H9 (cell line): ENCODE measurements around the gene C16orf74. TPM values are rescaled to one million over a fixed set of nuclear protein-coding genes. Genes with fewer than 3 reads are reported as not detected.

Source experiments
- DNase-seq: peaks from one replicate; pipeline ENCODE4 v3.0.0-alpha.2; 2017
- H2AFZ ChIP-seq: one replicate; pipeline ENCODE4 v1.6.1; 2013; ENCODE audit warnings: mild to moderate bottlenecking, low read length, control low read depth, moderate library complexity
- H2AK5ac ChIP-seq: 2 replicates; pipeline ENCODE4 v1.6.1; 2013; ENCODE audit warnings: low read length, control low read depth, mixed read lengths; ENCODE audit not compliant: insufficient read length
- H2BK120ac ChIP-seq: one replicate; pipeline ENCODE4 v1.6.1; 2013; ENCODE audit warnings: low read depth, mild to moderate bottlenecking, low read length, control low read depth, inconsistent platforms; ENCODE audit not compliant: poor library complexity, severe bottlenecking
- H2BK12ac ChIP-seq: 2 replicates; pipeline ENCODE4 v1.6.1; 2013; ENCODE audit warnings: low read length, control low read depth, mixed read lengths, low read depth; ENCODE audit not compliant: insufficient read length
- H2BK15ac ChIP-seq: 2 replicates; pipeline ENCODE4 v1.6.1; 2013; ENCODE audit warnings: low read depth, low read length, control low read depth
- H2BK20ac ChIP-seq: one replicate; pipeline ENCODE4 v1.6.1; 2013; ENCODE audit warnings: low read depth, mild to moderate bottlenecking, low read length, control low read depth, inconsistent platforms; ENCODE audit not compliant: poor library complexity, severe bottlenecking
- H2BK5ac ChIP-seq: 2 replicates; pipeline ENCODE4 v1.6.1; 2013; ENCODE audit warnings: low read length, control low read depth, mixed read lengths; ENCODE audit not compliant: insufficient read length
- H3K14ac ChIP-seq: 2 replicates; pipeline ENCODE4 v1.6.1; 2013; ENCODE audit warnings: low read length, control low read depth; ENCODE audit not compliant: insufficient read depth
- H3K18ac ChIP-seq: 2 replicates; pipeline ENCODE4 v1.6.1; 2013; ENCODE audit warnings: low read depth, mild to moderate bottlenecking, mixed read lengths, low read length, control low read depth; ENCODE audit not compliant: insufficient read length
- H3K23ac ChIP-seq: 2 replicates; pipeline ENCODE4 v1.6.1; 2013; ENCODE audit warnings: low read length, control low read depth, mixed read lengths, low read depth; ENCODE audit not compliant: insufficient read length
- H3K23me2 ChIP-seq: 2 replicates; pipeline ENCODE4 v1.6.1; 2013; ENCODE audit warnings: low read depth, mild to moderate bottlenecking, mixed read lengths, low read length, control low read depth; ENCODE audit not compliant: insufficient read length, poor library complexity, severe bottlenecking
- H3K27ac ChIP-seq: 2 replicates; pipeline ENCODE4 v1.5.1; 2013; ENCODE audit warnings: low read length, control low read depth, mixed read lengths, low read depth; ENCODE audit not compliant: insufficient read length
- H3K27me3 ChIP-seq: 2 replicates; pipeline ENCODE4 v1.6.1; 2013; ENCODE audit warnings: low read length, control low read depth, inconsistent platforms; ENCODE audit not compliant: insufficient read depth
- H3K4ac ChIP-seq: 2 replicates; pipeline ENCODE4 v1.6.1; 2013; ENCODE audit warnings: low read depth, mild to moderate bottlenecking, control low read depth, inconsistent platforms, low read length, moderate library complexity
- H3K4me1 ChIP-seq: 2 replicates; pipeline ENCODE4 v1.6.1; 2013; ENCODE audit warnings: low read length, control low read depth, inconsistent platforms; ENCODE audit not compliant: insufficient read depth
- H3K4me2 ChIP-seq: 2 replicates; pipeline ENCODE4 v1.6.1; 2013; ENCODE audit warnings: low read length, control low read depth, mixed read lengths; ENCODE audit not compliant: insufficient read length, insufficient read depth
- H3K56ac ChIP-seq: 2 replicates; pipeline ENCODE4 v1.6.1; 2013; ENCODE audit warnings: low read depth, mild to moderate bottlenecking, mixed read lengths, low read length, control low read depth; ENCODE audit not compliant: insufficient read length
- H3K79me1 ChIP-seq: 2 replicates; pipeline ENCODE4 v1.6.1; 2013; ENCODE audit warnings: low read depth, mild to moderate bottlenecking, moderate library complexity, low read length, control low read depth, inconsistent platforms; ENCODE audit not compliant: insufficient read depth, poor library complexity, severe bottlenecking
- H3K79me2 ChIP-seq: 2 replicates; pipeline ENCODE4 v1.6.1; 2013; ENCODE audit warnings: low read length, control low read depth, inconsistent platforms; ENCODE audit not compliant: insufficient read depth
- H3K9ac ChIP-seq: 2 replicates; pipeline ENCODE4 v1.6.1; 2013; ENCODE audit warnings: low read length, control low read depth, mixed read lengths; ENCODE audit not compliant: insufficient read length; ENCODE audit errors: extremely low read depth
- H3K9me3 ChIP-seq: one replicate; pipeline ENCODE4 v1.6.1; 2013; ENCODE audit warnings: low read depth, low read length, inconsistent platforms; ENCODE audit not compliant: control insufficient read depth
- H3T11ph ChIP-seq: one replicate; pipeline ENCODE4 v1.6.1; 2013; ENCODE audit warnings: mild to moderate bottlenecking, low read length, control low read depth, inconsistent platforms
- H4K20me1 ChIP-seq: one replicate; pipeline ENCODE4 v1.6.1; 2013; ENCODE audit not compliant: control insufficient read depth, insufficient read length, insufficient read depth
- H4K5ac ChIP-seq: 2 replicates; pipeline ENCODE4 v1.6.1; 2013; ENCODE audit warnings: low read depth, mild to moderate bottlenecking, mixed read lengths, low read length, control low read depth; ENCODE audit not compliant: insufficient read length
- H4K8ac ChIP-seq: replicated peaks from 2 replicates; pipeline ENCODE4 v1.6.1; 2013; ENCODE audit warnings: low read length, control low read depth, mixed read lengths, low read depth; ENCODE audit not compliant: insufficient read length
- H4K91ac ChIP-seq: 2 replicates; pipeline ENCODE4 v1.6.1; 2013; ENCODE audit warnings: low read depth, mild to moderate bottlenecking, moderate library complexity, mixed read lengths, low read length, control low read depth; ENCODE audit not compliant: insufficient read length
- H3K27ac Mint-ChIP-seq, 3 experiments: 2 replicates in 2 of 3; 3 replicates in 1 of 3; pipeline ENCODE4 v1.8.0; 2020 to 2021; ENCODE audit warnings: mixed read lengths in 3 of 3, mild to moderate bottlenecking in 1 of 3, moderate library complexity in 1 of 3
- H3K27me3 Mint-ChIP-seq: 2 replicates; pipeline ENCODE4 v1.8.0; 2021; ENCODE audit warnings: low read depth, mild to moderate bottlenecking, moderate library complexity, mixed read lengths
- H3K36me3 Mint-ChIP-seq, 3 experiments: 2 replicates in 2 of 3; 3 replicates in 1 of 3; pipeline ENCODE4 v1.8.0; 2020 to 2021; ENCODE audit warnings: low read depth in 3 of 3, mixed read lengths in 3 of 3; ENCODE audit not compliant: insufficient read depth in 1 of 3
- H3K4me1 Mint-ChIP-seq, 2 experiments: 2 replicates each; pipeline ENCODE4 v1.8.0; 2020; ENCODE audit warnings: mixed read lengths in 2 of 2
- H3K4me3 Mint-ChIP-seq, 2 experiments: 2 replicates in 1 of 2; 3 replicates in 1 of 2; pipeline ENCODE4 v1.8.0; 2020 to 2021; ENCODE audit warnings: mild to moderate bottlenecking in 2 of 2, mixed read lengths in 2 of 2, moderate library complexity in 1 of 2
- H3K9me3 Mint-ChIP-seq, 2 experiments: 2 replicates in 1 of 2; 3 replicates in 1 of 2; pipeline ENCODE4 v1.8.0; 2020; ENCODE audit warnings: mild to moderate bottlenecking in 2 of 2, mixed read lengths in 2 of 2, moderate library complexity in 1 of 2
- CTCF ChIP-seq: fragments of 200-600 bp; sonication (generic); conservative IDR thresholded peaks from 3 replicates; pipeline ENCODE4 v1.8.0; 2021; ENCODE audit warnings: antibody characterized with exemption, mild to moderate bottlenecking
- WGBS: extraction: QIAGEN DNeasy Blood & Tissue Kit; methylation state at CpG from one replicate; pipeline ENCODE4 v1.1.7; 2013; ENCODE audit warnings: missing lambda C conversion rate, low lambda C conversion rate, mixed read lengths; ENCODE audit not compliant: insufficient read length; ENCODE audit errors: extremely low coverage; 5-methylcytosine and 5-hydroxymethylcytosine counted together
- total RNA-seq: library from RNA; stranded (reverse); gene quantifications from 2 replicates; pipeline ENCODE4 v1.2.1, GENCODE V29; 2021

C16orf74 gene
- total RNA-seq, 1 experiment from 2014 or later = 5.6 TPM

GRCh38 chr16:85750146-85750826 is 610 bp downstream of the C16orf74 start:
- H3K27ac Mint-ChIP-seq = no peak overlapping the region
- H3K4me1 Mint-ChIP-seq = peaks cover 53 to 55% of the 10 kb centered on the region in 2 experiments
- no CpG with 5 or more reads among the region's 51 CpGs for WGBS

More at GRCh38 chr16:85750146-85750826, 610 bp downstream of the C16orf74 start:
- no peak overlapping the region for H3K27ac ChIP-seq
- H2BK20ac ChIP-seq = no peak overlapping the region
- no peak overlapping the region for H2BK5ac ChIP-seq
- H3K18ac ChIP-seq = no peak overlapping the region
- no peaks in the 10 kb centered on the region for H3K79me2 ChIP-seq
- H2BK12ac ChIP-seq = no peak overlapping the region
- no peaks in the 10 kb centered on the region for H3K9me3 ChIP-seq
- H2BK120ac ChIP-seq = no peak overlapping the region
- H2AK5ac ChIP-seq = no peak overlapping the region
- no peak overlapping the region for H3T11ph ChIP-seq
- H4K8ac ChIP-seq = no peak overlapping the region
- H4K5ac ChIP-seq = no peak overlapping the region
- H3K9ac ChIP-seq = no peak overlapping the region
- peaks cover 8% of the 10 kb centered on the region for H3K23me2 ChIP-seq
- no peak for TF ChIP-seq CTCF
- no peak overlapping the region for H3K23ac ChIP-seq
- Mint-ChIP-seq H3K4me3 (peak overlapping the region; percentile 79 to 93), H3K36me3 (no peaks in the 10 kb centered on the region; a peak in 1 of 7 replicates), H3K27me3 (peaks cover 33% of the 10 kb centered on the region), H3K9me3 (no peaks in the 10 kb centered on the region)
- no peaks in the 10 kb centered on the region for H3K79me1 ChIP-seq
- no peak overlapping the region for H2BK15ac ChIP-seq
- H3K27me3 ChIP-seq = no peaks in the 10 kb centered on the region; the same call in 1 of the 2 replicates
- no peak overlapping the region for H2AFZ ChIP-seq
- no peak overlapping the region for H3K56ac ChIP-seq
- H3K4me2 ChIP-seq = peak overlapping the region; percentile 34
- H3K14ac ChIP-seq = no peak overlapping the region
- peak; percentile 55 for DNase-seq
- peaks cover 8% of the 10 kb centered on the region; the same call in 1 of the 2 replicates for H3K4me1 ChIP-seq
- H4K91ac ChIP-seq = no peak overlapping the region
- no peak overlapping the region for H3K4ac ChIP-seq
- H4K20me1 ChIP-seq = no peaks in the 10 kb centered on the region
